Measurements from ENCODE around the gene MAML3. TPM values are rescaled to one million over a fixed set of nuclear protein-coding genes. Genes with fewer than 3 reads are reported as not detected.

Gene MAML3
- total and polyA plus RNA-seq, 2 experiments from 2014 or later: 1.7 to 6.5 TPM

GRCh38 chr4:139738846-139739613, 415.0 kb downstream of the MAML3 start (continued):
- TF ChIP-seq, protein P1, sequence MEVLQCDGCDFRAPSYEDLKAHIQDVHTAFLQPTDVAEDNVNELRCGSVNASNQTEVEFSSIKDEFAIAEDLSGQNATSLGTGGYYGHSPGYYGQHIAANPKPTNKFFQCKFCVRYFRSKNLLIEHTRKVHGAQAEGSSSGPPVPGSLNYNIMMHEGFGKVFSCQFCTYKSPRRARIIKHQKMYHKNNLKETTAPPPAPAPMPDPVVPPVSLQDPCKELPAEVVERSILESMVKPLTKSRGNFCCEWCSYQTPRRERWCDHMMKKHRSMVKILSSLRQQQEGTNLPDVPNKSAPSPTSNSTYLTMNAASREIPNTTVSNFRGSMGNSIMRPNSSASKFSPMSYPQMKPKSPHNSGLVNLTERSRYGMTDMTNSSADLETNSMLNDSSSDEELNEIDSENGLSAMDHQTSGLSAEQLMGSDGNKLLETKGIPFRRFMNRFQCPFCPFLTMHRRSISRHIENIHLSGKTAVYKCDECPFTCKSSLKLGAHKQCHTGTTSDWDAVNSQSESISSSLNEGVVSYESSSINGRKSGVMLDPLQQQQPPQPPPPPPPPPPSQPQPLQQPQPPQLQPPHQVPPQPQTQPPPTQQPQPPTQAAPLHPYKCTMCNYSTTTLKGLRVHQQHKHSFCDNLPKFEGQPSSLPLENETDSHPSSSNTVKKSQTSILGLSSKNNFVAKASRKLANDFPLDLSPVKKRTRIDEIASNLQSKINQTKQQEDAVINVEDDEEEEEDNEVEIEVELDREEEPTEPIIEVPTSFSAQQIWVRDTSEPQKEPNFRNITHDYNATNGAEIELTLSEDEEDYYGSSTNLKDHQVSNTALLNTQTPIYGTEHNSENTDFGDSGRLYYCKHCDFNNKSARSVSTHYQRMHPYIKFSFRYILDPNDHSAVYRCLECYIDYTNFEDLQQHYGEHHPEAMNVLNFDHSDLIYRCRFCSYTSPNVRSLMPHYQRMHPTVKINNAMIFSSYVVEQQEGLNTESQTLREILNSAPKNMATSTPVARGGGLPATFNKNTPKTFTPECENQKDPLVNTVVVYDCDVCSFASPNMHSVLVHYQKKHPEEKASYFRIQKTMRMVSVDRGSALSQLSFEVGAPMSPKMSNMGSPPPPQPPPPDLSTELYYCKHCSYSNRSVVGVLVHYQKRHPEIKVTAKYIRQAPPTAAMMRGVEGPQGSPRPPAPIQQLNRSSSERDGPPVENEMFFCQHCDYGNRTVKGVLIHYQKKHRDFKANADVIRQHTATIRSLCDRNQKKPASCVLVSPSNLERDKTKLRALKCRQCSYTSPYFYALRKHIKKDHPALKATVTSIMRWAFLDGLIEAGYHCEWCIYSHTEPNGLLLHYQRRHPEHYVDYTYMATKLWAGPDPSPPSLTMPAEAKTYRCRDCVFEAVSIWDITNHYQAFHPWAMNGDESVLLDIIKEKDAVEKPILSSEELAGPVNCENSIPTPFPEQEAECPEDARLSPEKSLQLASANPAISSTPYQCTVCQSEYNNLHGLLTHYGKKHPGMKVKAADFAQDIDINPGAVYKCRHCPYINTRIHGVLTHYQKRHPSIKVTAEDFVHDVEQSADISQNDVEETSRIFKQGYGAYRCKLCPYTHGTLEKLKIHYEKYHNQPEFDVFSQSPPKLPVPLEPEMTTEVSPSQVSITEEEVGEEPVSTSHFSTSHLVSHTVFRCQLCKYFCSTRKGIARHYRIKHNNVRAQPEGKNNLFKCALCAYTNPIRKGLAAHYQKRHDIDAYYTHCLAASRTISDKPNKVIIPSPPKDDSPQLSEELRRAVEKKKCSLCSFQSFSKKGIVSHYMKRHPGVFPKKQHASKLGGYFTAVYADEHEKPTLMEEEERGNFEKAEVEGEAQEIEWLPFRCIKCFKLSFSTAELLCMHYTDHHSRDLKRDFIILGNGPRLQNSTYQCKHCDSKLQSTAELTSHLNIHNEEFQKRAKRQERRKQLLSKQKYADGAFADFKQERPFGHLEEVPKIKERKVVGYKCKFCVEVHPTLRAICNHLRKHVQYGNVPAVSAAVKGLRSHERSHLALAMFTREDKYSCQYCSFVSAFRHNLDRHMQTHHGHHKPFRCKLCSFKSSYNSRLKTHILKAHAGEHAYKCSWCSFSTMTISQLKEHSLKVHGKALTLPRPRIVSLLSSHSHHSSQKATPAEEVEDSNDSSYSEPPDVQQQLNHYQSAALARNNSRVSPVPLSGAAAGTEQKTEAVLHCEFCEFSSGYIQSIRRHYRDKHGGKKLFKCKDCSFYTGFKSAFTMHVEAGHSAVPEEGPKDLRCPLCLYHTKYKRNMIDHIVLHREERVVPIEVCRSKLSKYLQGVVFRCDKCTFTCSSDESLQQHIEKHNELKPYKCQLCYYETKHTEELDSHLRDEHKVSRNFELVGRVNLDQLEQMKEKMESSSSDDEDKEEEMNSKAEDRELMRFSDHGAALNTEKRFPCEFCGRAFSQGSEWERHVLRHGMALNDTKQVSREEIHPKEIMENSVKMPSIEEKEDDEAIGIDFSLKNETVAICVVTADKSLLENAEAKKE (CRISPR knock-in tag; IDR thresholded peaks at IDR 0.05): no peak
- no peak for TF ChIP-seq ETS1 (IDR thresholded peaks at IDR 0.05)
- no peak for TF ChIP-seq CREB1 (CRISPR knock-in tag; IDR thresholded peaks at IDR 0.05; ENCODE audit: low read depth)
- no peak for TF ChIP-seq POLR2AphosphoS5 (IDR thresholded peaks at IDR 0.05; ENCODE audit: low read depth)
- TF ChIP-seq, protein P2, sequence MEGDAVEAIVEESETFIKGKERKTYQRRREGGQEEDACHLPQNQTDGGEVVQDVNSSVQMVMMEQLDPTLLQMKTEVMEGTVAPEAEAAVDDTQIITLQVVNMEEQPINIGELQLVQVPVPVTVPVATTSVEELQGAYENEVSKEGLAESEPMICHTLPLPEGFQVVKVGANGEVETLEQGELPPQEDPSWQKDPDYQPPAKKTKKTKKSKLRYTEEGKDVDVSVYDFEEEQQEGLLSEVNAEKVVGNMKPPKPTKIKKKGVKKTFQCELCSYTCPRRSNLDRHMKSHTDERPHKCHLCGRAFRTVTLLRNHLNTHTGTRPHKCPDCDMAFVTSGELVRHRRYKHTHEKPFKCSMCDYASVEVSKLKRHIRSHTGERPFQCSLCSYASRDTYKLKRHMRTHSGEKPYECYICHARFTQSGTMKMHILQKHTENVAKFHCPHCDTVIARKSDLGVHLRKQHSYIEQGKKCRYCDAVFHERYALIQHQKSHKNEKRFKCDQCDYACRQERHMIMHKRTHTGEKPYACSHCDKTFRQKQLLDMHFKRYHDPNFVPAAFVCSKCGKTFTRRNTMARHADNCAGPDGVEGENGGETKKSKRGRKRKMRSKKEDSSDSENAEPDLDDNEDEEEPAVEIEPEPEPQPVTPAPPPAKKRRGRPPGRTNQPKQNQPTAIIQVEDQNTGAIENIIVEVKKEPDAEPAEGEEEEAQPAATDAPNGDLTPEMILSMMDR (conservative IDR thresholded peaks at IDR 0.05; ENCODE audit: low read depth in 2 of 2): no peak
